HG03039 (cell line): ENCODE results near the gene TRIM33.
"Not testable (repeated sequence)": the region's sequence is repeated elsewhere in the genome, so short reads cannot be mapped to it uniquely, and the experiment has no call there.

Experiments used
- ATAC-seq: cut with Tn5 transposase; IDR thresholded peaks from one replicate; pipeline ENCODE4 v1.9.1; 2021; ENCODE audit warnings: mild to moderate bottlenecking, moderate library complexity; ENCODE audit not compliant: unreplicated experiment

The TRIM33 gene

DNA sequence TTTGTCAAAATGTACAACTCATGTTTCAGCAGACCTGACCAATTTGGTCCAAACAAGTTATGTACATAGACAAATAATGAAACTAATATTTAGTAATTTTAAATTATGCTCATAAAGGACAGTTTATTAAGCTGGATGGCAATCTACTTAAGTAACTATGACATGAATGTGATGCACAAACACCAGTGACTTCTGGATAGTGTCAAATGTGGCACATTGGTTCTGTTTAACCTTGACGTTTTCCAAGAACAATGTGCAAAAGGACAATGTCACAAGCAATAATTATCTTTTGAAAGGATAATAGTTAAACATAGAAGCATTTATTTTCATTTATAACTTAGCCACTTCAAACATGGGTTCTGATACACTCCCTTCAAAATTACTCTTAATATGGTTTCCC, 80.0 kb downstream of the TRIM33 start:
- no peak for ATAC-seq

DNA sequence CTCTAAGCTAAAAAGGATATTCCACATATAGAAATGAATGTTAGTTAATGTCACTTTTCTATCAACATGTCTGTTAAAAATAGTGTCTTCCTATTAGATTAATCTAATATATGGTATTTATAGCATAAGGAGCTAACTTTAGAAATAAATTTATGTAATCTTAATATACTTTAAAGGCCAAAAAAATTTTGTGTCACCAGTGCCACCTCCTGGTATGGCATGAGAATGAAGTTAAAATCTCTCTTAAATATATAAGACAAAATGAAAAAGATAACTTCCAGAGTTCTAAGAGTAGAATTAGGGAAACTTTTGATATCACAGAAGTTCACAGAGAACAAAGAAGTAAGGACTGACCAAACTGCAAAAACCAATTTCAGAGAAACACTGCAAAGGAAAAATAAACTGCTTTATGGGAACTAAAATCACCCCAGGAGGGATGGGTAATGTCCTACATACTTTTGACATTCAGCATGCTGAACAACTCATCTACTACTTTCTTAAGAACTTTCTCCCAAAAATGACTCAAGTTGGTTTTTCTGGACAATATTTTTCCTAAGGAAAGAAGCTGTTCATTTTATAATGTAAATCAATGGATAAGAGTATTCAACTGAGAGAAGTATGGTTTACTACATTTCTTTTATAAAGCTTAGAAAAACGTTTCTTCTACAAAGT, 82.8 kb downstream of the TRIM33 start:
- no peak for ATAC-seq

DNA sequence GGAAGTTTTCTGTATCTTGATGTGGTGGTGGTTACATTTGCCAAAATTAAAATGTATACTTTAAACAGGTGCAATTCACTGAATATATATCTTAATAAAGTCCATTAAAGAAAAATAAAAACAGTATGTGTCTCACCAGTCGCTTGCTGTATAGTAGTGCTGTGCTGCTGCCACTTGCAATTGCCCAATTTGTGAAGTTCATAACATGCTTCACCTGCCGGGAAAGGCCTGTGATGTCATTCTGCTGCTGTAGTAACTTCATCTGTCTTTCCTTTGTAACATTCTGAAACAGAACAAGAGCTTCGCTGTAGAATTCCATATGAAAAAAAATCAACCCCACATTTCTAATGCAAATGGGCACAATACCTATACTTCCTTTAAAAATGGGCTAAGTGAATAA, 83.4 kb downstream of the TRIM33 start:
- no peak for ATAC-seq

DNA sequence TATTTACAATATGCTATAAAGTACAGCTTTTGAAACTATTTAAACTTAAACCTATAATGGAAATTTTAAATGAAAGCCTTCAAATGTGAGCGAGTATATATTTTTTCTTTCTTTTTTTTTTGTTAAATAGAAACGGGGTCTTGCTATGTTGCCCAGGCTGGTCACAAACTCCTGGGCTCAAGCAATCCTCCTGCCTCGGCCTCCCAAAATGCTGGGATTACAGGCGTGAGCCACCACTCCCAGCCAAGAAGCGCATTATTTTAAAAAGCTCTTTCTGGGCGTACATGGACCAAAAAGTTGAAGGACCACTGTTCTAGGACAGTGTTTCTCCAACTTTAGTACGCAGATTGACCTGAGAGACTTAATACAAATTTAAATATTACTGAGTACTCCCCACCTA, 87.5 kb downstream of the TRIM33 start:
- no peak for ATAC-seq

DNA sequence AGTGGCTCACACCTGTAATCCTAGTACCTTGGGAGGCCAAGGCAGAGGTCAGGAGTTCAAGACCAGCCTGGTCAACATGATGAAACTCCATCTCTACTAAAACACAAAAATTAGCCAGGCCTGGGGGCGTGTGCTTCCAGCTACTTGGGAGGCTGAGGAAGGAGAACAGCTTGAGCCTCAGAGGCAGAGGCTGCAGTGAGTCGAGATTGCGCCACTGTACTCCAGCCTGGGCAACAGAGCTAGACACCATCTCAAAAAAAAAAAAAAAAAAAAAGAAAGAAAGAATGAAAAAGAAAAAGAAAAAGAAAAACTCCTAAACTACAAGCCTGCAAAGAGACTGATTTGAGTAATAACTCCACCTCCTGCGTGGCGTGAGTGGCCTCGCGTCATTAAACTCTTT, 92.1 kb downstream of the TRIM33 start:
- ATAC-seq = not testable (repeated sequence)

DNA sequence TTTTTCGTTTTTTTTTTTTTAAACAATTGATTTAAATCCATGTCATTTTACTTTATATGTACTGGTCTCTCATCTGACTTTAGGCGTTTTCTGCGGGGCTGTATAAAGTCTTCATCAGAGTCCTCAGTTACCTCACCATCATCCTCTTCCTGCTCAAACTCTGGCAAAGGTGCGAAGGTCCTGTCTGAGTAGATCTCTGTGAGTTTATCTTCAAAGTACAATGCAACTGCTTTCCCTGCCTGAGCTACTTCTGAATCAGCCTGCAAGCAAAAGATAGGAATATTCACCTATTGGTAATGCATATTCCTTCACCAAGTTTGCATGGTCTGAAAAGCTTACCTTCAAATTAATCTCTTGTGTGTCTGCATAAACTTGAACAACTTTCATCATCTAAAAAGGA, 113.4 kb downstream of the TRIM33 start:
- no peak for ATAC-seq

DNA sequence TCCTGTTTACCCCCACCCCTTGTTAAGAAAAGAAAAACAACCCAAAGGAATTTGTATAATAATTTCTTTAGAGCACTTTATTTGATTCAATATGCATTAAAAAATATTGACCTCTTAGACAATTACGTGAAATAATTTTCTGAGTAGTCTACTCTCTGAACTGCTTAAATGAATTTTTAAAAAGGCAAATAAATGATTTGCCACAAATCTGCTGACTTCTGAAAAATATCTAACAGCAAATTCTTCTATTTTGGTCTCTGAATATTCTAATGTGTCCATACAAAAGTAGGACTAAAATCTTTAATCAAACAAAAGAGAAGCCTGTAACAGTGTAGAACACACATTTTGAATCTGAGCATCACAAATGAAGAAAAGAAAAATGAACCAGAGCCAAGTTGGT, 115.1 kb downstream of the TRIM33 start:
- no peak for ATAC-seq

DNA sequence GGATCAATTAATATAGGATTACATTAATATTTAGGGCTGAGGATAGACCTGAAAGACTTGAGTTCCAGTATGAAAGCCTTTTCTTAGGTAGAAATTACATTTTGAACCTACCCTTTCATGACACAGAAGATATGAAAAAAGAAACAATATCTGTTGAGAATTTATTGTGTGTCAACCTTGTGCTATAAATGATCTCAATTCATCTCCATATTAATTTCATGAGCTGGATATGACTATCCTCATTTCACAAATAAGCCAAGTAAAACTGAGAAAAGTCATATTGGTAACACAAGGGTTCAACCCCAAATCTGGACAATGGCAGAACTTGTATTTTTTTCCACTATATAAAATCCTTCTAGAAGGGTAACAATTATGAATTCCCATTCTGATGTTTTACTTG, 120.0 kb downstream of the TRIM33 start:
- ATAC-seq = no peak

DNA sequence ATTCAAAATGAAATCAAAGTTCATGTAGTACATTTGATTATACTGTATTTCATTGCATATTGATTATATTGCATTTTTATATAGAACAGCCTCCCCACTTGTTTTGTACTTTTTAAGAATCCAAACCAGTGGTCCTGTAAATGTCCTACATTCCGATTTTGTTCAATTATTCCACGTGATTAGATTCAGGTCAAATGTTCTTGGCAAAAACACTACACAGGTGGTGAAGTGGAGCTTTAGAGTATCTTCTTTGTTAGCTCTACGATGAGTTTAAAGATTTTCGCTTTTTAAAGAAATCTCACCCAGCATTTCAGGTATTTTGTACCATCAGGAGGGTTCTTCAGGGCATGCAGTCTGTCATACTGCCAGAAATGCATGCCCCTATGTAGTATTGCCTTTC, 120.6 kb downstream of the TRIM33 start:
- no peak for ATAC-seq

DNA sequence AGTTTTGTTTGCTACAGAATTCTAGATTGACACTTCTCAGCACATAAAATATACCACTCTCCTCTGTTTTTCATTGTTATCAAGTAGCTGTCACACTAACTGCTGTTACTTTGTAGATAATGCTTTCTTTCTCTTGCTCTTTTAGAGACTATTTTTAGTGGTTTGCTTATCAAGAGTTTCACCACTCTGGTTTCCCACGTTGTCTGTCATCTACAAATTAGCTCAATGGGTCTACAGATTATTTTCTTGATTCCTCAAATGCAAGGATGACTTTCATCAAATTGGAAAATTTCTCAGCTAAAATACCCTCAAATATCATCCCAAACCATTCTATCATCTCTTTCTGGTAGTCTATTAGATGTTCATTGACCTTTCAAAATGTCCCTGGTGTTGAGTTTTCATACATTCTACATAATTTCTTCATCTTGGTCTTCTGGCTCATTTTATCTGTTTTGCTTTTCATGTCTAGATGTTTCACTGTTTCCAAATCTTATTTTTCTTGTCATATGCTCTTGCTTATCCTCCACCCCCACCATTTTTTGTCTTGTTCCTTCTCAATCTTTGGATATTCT, 122.5 kb downstream of the TRIM33 start:
- no peak for ATAC-seq

DNA sequence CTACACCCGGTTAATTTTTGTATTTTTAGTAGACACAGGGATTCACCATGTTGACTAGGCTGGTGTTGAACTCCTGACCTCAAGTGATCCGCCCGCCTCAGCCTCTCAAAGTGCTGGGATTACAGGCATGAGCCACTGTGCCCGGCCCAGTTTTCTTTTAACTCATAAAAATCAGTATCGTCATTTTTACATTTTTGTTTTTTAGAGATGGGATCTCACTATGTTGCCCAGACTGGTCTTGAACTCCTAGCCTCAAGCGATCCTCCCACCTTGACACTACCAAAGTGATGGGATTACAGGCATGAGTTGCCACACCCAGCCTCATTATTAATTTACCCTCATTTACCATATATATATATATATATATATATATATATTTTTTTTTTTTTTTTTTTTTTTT, 123.4 kb downstream of the TRIM33 start:
- not testable (repeated sequence) for ATAC-seq

DNA sequence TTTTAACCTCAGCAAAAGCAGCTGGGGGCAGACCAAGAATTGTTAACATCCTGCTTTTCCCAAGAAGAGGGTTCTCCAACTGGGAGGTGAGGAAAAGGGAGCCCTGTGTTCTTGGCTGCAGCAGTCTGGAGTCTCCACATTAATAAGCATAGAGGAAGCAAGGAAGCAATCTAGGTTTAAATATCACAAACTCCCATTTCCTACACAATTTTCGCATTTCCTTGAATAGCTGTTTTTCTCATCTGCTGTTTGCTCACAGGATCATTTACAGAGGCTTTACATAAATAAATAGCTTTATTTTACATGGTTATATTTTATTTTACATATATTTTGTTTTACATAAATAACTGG, 124.0 kb downstream of the TRIM33 start:
- no peak for ATAC-seq

DNA sequence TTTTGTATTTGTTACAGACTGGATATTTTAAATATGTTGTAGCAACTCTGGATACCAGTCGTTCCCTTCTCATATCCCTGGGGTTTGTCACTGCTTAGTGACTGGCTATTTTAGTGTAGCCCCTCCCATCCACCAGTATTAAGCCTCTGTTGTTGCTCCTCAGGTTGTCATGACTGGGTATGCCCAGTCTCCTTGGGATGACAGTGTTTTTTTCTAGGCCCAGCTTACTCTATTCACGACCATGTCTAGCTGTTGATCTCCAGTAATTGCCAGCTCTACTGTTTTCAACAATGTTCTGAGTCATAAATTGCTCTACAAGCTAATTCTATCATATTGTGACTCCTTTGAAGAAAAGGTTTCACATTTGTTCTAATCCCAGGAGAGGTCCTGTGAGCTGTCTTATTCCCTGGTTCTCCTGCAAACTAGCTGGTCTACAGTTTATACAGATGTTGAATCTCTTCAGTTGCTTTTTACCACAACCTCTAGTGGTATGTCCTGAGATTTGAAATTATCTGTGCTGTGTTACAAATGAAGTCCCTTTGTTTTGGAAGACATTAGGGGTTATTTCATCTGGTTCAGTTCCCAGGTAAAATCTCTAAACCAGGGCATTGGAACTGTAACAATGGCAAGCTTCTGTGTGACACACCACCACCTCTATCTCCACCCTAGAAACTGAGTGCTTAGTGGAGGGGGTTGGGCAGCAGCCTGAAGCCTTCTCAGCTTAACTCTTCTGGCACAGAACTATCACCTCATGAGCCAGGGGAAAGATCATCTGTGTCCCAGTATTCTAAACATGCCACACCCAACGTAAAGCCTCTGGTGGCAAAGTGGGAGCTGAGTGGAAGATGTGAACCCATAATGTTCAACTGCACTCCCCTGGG, 124.6 kb downstream of the TRIM33 start:
- no peak for ATAC-seq

DNA sequence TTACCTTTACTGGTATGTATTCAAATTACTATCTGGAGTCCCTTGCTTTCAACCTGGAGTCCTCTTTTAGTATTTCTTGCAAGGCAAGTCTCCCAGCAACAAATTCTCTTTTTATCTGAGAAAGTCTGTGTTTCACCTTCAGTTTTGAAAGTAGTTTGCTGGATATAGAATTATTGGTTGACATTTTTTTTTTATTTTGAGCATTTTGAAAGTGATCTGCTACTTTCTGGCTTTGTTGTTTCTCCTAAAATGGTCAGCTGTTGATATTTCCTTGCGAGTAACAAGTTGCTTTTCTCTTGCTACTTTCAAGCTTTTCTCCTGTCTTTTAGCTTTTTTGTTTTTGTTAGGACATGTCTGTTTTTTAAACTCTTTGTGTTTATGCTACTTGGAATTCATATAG, 126.1 kb downstream of the TRIM33 start:
- ATAC-seq = no peak

DNA sequence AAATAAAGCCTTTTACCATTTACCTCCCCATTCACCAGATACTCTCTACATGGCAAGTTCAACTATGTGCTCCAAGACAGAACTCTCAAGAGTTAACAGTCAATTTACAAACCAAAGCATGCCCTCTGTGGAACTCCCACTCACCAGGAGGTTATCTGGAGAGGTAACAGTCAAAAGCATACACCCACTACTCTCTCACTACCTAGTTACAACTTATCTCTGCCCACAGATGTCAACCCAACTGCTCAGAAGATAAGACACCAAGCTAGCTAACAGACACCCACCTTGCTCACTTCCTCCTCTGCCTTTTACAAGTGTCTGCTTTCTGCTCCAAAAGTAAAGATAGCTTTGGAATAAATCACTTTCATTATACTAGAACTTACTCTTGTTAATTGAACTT, 131.0 kb downstream of the TRIM33 start:
- ATAC-seq = no peak

DNA sequence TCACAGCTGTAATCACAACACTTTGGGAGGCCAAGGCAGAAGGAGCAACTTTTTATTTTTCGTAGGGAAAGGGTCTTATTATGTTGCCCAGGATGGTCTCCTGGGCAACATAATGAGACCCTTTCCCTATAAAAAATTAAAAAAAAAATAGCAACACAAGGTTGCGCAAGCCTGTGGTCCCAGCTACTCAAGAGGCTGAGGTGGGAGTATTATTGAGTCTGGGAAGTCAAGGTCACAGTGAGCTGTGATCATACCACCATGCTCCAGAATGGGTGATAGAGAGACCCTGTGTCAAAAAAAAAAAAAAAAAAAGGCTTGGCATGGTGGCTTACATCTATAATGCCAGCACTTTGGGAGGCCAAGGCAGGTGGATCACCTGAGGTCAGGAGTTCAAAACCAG, 131.6 kb downstream of the TRIM33 start:
- no peak for ATAC-seq

DNA sequence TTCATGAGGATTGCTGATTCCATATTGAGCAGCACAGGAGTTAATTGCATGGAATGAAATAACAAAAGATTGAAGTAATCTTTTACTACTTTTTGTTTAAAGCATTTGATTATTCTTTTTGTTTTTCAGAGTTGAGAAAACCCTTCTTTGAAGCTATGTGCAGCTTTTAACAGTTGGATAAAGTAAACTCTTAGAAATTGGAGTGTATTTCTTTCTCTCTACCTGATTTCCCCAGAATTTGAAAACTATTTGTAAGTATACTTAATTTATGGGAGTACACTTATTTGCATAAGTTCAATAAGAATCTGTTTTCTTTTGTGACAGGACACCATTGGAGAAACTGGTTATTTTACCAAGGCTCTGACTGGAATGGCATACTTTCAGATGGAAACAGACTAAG, 133.6 kb downstream of the TRIM33 start:
- no peak for ATAC-seq

DNA sequence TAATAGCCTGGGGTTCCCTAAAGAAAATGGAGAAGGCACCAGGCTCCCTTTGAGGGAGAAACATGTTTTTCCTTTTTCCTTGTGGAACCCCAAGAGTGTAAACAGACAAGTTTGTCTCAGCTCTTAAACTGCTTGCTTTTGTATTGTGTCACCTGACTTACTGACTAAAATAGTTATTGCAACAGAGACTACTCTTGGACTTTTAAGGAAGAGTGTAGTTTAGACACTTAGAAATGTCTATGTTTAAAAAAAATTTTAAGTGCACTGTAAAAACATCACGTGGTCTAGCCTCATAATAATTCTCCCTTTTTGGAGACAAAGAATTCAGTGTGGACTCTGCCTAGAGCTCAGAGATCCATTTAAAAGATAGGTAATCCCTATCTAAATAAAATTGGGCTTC, 141.1 kb downstream of the TRIM33 start:
- ATAC-seq = no peak

DNA sequence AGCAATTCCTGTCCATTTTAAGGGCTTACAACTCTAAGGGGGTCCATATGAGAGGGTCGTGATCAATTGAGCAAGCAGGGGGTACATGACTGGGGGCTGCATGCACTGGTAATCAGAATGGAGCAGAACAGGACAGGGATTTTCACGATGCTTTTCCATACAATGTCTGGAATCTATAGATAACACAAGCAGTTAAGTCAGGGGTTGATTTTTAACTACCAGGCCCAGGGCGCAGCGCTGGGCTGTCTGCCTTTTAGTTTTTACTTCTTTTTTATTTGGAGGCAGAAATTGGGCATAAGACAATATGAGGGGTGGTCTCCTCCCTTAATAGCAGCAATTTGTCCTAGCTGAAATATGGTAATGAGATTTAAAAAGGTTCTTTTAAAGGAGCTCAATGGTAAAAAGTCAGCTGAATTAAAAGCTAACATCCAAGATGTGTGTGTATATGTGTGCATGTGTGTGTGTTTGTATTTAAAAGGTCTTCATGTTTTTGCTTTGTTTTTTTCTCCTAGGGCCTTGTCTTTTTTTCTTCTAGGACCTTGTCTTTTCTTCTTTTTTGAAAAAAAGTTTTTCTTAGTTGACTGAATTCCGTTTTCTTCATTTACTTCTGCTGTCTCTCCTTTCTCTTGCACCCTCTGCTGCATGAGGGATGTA, 141.6 kb downstream of the TRIM33 start:
- not testable (repeated sequence) for ATAC-seq

DNA sequence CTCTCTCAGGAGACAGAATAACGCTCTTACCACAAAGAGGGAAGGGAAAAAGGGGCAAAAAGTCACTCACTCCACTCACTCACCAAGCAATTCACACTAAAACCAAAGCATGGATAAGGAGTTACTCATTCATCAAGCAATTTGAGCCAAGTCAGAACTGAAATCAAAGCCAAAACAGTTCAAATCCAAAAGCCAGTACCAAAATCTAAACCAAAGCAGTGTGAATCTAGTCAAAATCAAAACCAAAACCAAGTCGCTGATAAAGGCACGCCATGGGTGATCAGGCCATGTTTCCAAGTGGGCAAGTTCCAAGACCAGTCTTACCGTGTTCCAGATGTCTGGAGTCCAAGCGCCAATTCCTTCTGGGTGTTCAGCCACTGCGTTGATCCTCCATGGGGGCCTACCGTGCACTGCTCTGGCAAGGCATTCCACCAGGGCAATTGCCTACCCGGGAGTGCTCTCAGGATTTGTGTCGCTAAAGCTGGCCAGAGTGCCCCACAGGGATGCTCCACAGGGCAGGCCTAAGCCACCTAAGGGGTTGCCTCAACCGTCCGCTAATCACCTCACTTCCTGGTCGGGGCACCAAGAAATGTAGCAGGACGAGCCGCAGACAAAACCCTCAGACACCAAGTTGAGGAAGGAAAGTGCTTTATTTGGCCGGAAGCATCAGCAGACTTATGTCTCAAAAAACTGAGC, 142.3 kb downstream of the TRIM33 start:
- ATAC-seq = no peak

DNA sequence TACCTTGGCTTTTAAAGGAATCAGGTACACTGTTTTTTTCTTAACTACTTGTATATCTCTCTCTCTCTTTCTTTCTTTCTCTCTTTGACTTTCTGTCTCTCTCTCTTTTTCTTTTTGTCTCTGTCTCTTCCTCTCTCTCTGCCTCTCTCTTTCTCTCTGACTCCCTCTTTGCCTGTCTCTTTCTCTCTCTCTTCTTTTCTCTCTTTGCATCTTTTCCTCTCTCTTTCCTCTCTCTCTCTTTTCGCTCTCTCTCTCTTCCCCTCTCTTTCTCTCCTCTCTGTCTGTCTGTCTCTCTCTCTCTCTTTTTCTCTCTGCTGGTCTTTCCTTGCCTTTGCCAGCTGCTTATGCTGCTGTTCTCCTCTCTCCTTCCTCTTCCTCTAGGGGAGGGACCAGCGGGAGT, 143.2 kb downstream of the TRIM33 start:
- no peak for ATAC-seq
